GM10266 (cell line): ENCODE data around the gene GSTM1.

ENCODE experiments used
- DNase-seq: peaks from one replicate; pipeline ENCODE4 v3.0.0; 2012; ENCODE audit errors: extremely low spot score
- CTCF ChIP-seq: IDR thresholded peaks from 2 replicates; pipeline ENCODE4 v1.5.1; 2012; ENCODE audit warnings: mild to moderate bottlenecking, low read depth; ENCODE audit not compliant: control insufficient read depth, insufficient read depth; ENCODE audit errors: missing control alignments

The GSTM1 gene

GRCh38 chr1:109721971-109722370 is 34.4 kb downstream of the GSTM1 start:
- no peak for TF ChIP-seq CTCF
- no peak for DNase-seq

GRCh38 chr1:109722908-109723691 is 35.5 kb downstream of the GSTM1 start:
- no peak for DNase-seq
- no peak for TF ChIP-seq CTCF

- no peak for DNase-seq
- no peak for TF ChIP-seq CTCF
Observed at GRCh38 chr1:109724933-109725332, 37.3 kb downstream of the GSTM1 start.

GRCh38 chr1:109725510-109725909 is 37.9 kb downstream of the GSTM1 start:
- no peak for TF ChIP-seq CTCF
- DNase-seq: no peak

- no peak for TF ChIP-seq CTCF
- DNase-seq: no peak
Observed at GRCh38 chr1:109726007-109726406, 38.4 kb downstream of the GSTM1 start.

GRCh38 chr1:109726728-109727373 is 39.2 kb downstream of the GSTM1 start:
- no peak for DNase-seq
- no peak for TF ChIP-seq CTCF

- no peak for TF ChIP-seq CTCF
Observed at GRCh38 chr1:109728870-109729269, 41.3 kb downstream of the GSTM1 start.

More at GRCh38 chr1:109728870-109729269, 41.3 kb downstream of the GSTM1 start:
- no peak for DNase-seq
